ENCODE data around the gene CCDC149.

The CCDC149 gene

GRCh38 chr4:24849756-24850155 lies 63.1 kb downstream of the CCDC149 start:
- H3K9ac ChIP-seq (ENCODE audit: low read depth, low read length): no peak overlapping the region
- ATAC-seq (ENCODE audit: insufficient read depth, low read depth) (no peak), DNase-seq (no peak)
- H3K4me1 ChIP-seq (ENCODE audit: insufficient read depth, low read length): no peaks in the 10 kb centered on the region
- no peak overlapping the region for H3K4me2 ChIP-seq (ENCODE audit: insufficient read depth, low read length)
- no peaks in the 10 kb centered on the region for H3K9me3 ChIP-seq (ENCODE audit: insufficient read depth, low read length, severe bottlenecking)
- TF ChIP-seq, protein P1, sequence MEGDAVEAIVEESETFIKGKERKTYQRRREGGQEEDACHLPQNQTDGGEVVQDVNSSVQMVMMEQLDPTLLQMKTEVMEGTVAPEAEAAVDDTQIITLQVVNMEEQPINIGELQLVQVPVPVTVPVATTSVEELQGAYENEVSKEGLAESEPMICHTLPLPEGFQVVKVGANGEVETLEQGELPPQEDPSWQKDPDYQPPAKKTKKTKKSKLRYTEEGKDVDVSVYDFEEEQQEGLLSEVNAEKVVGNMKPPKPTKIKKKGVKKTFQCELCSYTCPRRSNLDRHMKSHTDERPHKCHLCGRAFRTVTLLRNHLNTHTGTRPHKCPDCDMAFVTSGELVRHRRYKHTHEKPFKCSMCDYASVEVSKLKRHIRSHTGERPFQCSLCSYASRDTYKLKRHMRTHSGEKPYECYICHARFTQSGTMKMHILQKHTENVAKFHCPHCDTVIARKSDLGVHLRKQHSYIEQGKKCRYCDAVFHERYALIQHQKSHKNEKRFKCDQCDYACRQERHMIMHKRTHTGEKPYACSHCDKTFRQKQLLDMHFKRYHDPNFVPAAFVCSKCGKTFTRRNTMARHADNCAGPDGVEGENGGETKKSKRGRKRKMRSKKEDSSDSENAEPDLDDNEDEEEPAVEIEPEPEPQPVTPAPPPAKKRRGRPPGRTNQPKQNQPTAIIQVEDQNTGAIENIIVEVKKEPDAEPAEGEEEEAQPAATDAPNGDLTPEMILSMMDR (IDR thresholded peaks at IDR 0.05; ENCODE audit: borderline replicate concordance, extremely low read depth, low read length, poor library complexity, severe bottlenecking): no peak
- no peak for TF ChIP-seq EZH2 (IDR thresholded peaks at IDR 0.05; ENCODE audit: borderline replicate concordance, low read depth, low read length, severe bottlenecking)
- H3K27me3 ChIP-seq (ENCODE audit: insufficient read depth, low read length, poor library complexity): no peaks in the 10 kb centered on the region
- no peak overlapping the region for H3K27ac ChIP-seq (ENCODE audit: low read length)
- no peak overlapping the region for H2AFZ ChIP-seq (ENCODE audit: low read depth, low read length)
- H4K20me1 ChIP-seq (ENCODE audit: insufficient read depth, low read length): no peaks in the 10 kb centered on the region
- H3K79me2 ChIP-seq (ENCODE audit: insufficient read depth, low read length): no peaks in the 10 kb centered on the region
- H3K4me3 ChIP-seq (ENCODE audit: low read depth in 1 of 2, low read length in 2 of 2): no peak overlapping the region
- H3K36me3 ChIP-seq (ENCODE audit: insufficient read depth, low read length): no peaks in the 10 kb centered on the region

DNA sequence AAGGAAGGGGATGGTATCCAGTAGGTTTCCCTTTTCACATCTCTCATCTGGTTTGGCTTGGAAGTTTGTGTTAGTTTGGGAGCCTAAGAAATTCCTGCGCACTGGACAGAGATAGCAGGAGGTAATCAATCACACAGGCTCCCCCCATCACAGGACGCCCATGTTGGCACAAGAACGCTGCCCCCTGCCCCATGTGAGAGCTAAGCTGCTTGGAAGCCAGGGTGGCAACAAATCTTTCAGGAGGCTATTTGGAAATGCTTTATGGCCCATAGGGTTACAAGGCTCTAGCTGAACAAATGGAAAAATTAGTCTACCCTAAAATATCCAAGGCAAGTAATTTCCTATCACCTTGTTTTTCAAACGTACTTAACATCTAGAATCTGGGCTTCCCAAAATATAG lies 63.5 kb downstream of the CCDC149 start:
- Histone ChIP-seq H3K4me3 (ENCODE audit: low read depth in 1 of 2, low read length in 2 of 2) (no peak overlapping the region), H4K20me1 (ENCODE audit: insufficient read depth, low read length) (no peaks in the 10 kb centered on the region), H3K9ac (ENCODE audit: low read depth, low read length) (no peak overlapping the region), H2AFZ (ENCODE audit: low read depth, low read length) (no peak overlapping the region), H3K9me3 (ENCODE audit: insufficient read depth, low read length, severe bottlenecking) (no peaks in the 10 kb centered on the region), H3K79me2 (ENCODE audit: insufficient read depth, low read length) (no peaks in the 10 kb centered on the region), H3K36me3 (ENCODE audit: insufficient read depth, low read length) (no peaks in the 10 kb centered on the region), H3K27ac (ENCODE audit: low read length) (no peak overlapping the region), H3K27me3 (ENCODE audit: insufficient read depth, low read length, poor library complexity) (no peaks in the 10 kb centered on the region), H3K4me2 (ENCODE audit: insufficient read depth, low read length) (no peak overlapping the region), H3K4me1 (ENCODE audit: insufficient read depth, low read length) (no peaks in the 10 kb centered on the region)
- no peak for DNase-seq
- no peak for ATAC-seq (ENCODE audit: insufficient read depth, low read depth)
- TF ChIP-seq EZH2 (IDR thresholded peaks at IDR 0.05; ENCODE audit: borderline replicate concordance, low read depth, low read length, severe bottlenecking): no peak
- TF ChIP-seq, protein P1 (IDR thresholded peaks at IDR 0.05; ENCODE audit: borderline replicate concordance, extremely low read depth, low read length, poor library complexity, severe bottlenecking): no peak

DNA sequence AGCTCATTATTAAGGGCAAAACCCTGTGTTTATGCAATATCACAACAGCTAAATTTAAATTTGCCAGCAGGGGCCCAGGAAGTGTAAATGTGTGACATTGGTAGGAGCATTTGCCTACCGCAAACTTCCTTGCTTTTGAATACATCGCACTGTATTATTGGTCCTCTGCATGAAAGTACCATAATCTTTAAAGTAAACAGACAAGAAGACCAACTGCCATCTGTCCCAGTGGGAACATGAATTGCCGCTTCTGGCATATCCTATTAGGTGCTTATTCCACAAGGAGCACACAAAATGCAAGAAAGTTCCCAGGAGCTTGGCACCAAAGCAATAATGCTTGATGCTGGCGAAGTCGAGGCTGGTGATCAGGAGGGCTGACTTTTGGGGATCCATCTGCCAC lies 66.1 kb downstream of the CCDC149 start:
- DNase-seq (no peak), ATAC-seq (ENCODE audit: insufficient read depth, low read depth) (no peak)
- no peaks in the 10 kb centered on the region for H3K27me3 ChIP-seq (ENCODE audit: insufficient read depth, low read length, poor library complexity)
- no peaks in the 10 kb centered on the region for H3K9me3 ChIP-seq (ENCODE audit: insufficient read depth, low read length, severe bottlenecking)
- H3K36me3 ChIP-seq (ENCODE audit: insufficient read depth, low read length): no peaks in the 10 kb centered on the region
- no peaks in the 10 kb centered on the region for H3K4me1 ChIP-seq (ENCODE audit: insufficient read depth, low read length)
- H3K27ac ChIP-seq (ENCODE audit: low read length): no peak overlapping the region
- H3K4me2 ChIP-seq (ENCODE audit: insufficient read depth, low read length): no peak overlapping the region
- H3K4me3 ChIP-seq (ENCODE audit: low read depth in 1 of 2, low read length in 2 of 2): no peak overlapping the region
- no peaks in the 10 kb centered on the region for H4K20me1 ChIP-seq (ENCODE audit: insufficient read depth, low read length)
- no peak overlapping the region for H3K9ac ChIP-seq (ENCODE audit: low read depth, low read length)
- TF ChIP-seq, protein P1 (IDR thresholded peaks at IDR 0.05; ENCODE audit: borderline replicate concordance, extremely low read depth, low read length, poor library complexity, severe bottlenecking): no peak
- TF ChIP-seq EZH2 (IDR thresholded peaks at IDR 0.05; ENCODE audit: borderline replicate concordance, low read depth, low read length, severe bottlenecking): no peak
- H3K79me2 ChIP-seq (ENCODE audit: insufficient read depth, low read length): no peaks in the 10 kb centered on the region
- no peak overlapping the region for H2AFZ ChIP-seq (ENCODE audit: low read depth, low read length)

DNA sequence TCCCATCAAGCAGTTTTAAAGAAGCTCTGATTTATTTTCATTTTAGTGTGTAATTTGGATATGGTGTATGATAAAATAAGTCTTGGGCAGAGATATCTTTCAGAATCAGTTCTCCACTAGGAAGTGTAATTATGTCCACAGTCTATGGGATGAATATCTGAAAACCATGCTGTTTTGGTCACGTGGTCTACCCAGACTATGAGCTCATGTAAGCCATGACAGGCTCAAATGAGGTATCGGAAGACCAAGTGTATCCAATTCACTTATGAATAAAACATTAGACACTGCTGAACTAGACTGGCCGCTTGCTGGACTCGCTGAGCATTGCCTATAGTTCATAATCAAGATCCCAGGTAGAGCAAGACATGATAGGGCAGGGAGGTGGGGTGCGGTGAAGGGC lies 66.9 kb downstream of the CCDC149 start:
- Histone ChIP-seq H3K9ac (ENCODE audit: low read depth, low read length) (no peak overlapping the region), H3K79me2 (ENCODE audit: insufficient read depth, low read length) (no peaks in the 10 kb centered on the region), H3K27ac (ENCODE audit: low read length) (no peak overlapping the region), H3K36me3 (ENCODE audit: insufficient read depth, low read length) (no peaks in the 10 kb centered on the region), H3K4me2 (ENCODE audit: insufficient read depth, low read length) (no peak overlapping the region), H3K27me3 (ENCODE audit: insufficient read depth, low read length, poor library complexity) (no peaks in the 10 kb centered on the region), H3K4me3 (ENCODE audit: low read depth in 1 of 2, low read length in 2 of 2) (no peak overlapping the region), H3K9me3 (ENCODE audit: insufficient read depth, low read length, severe bottlenecking) (no peaks in the 10 kb centered on the region), H2AFZ (ENCODE audit: low read depth, low read length) (no peak overlapping the region), H4K20me1 (ENCODE audit: insufficient read depth, low read length) (no peaks in the 10 kb centered on the region), H3K4me1 (ENCODE audit: insufficient read depth, low read length) (no peaks in the 10 kb centered on the region)
- TF ChIP-seq EZH2 (IDR thresholded peaks at IDR 0.05; ENCODE audit: borderline replicate concordance, low read depth, low read length, severe bottlenecking): no peak
- TF ChIP-seq, protein P1 (IDR thresholded peaks at IDR 0.05; ENCODE audit: borderline replicate concordance, extremely low read depth, low read length, poor library complexity, severe bottlenecking): no peak
- no peak for ATAC-seq (ENCODE audit: insufficient read depth, low read depth)
- no peak for DNase-seq

Data from DND-41 (cell line).